Activated T-helper 1 cell treated with anti-CD3 and anti-CD28 coated beads, Interleukin-2, amount 50 U/mL, for 16 hours (primary cell): ENCODE results near the gene MEF2A.

ENCODE experiments used
- DNase-seq, 2 donors: peaks; one replicate each; pipeline ENCODE4 v3.0.0-alpha.2; 2020; ENCODE audit warnings: low read depth in 1 of 2, low spot score in 1 of 2

Gene MEF2A

GRCh38 chr15:99702895-99703602 is 137.3 kb downstream of the MEF2A start:
- DNase-seq = no peak

DNA sequence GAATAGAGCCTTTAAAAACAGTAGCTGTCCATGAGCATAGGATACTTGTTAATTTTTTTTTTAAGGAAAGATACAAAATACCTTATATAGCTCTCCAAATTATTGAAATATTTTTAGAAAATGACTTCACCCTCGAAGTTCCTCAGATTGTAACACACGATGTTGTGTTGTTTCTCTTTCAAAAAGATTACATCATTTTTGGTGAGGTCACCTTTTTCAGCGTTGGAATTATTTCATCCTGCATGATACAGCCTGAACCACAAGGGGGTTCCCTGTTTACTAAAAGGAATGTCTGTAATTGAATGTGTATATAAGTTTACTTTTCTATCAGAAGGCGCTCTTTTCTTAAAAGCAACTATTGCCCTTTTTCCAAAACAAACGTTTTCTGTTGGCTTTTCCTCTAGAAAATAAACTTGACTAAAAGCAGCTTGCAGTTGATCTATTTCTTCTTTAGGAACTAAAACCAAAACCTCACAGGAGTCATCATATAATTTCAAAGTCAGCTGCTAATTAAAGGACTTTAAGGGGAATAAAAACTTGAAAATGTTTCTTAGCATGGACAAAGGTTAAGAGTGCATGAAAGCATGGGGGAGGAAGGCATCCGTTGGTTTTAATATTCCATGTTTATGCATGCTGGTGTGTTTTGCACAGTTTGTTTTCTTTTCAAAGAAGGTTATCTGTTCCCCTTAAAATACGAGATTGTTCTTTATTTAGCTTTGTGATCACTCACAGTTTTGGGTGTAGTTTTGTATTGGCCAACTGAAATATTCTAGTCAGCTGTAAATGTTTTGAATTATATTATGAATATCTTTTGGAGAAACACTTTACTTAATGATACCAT is 138.0 kb downstream of the MEF2A start:
- DNase-seq = no peak

DNA sequence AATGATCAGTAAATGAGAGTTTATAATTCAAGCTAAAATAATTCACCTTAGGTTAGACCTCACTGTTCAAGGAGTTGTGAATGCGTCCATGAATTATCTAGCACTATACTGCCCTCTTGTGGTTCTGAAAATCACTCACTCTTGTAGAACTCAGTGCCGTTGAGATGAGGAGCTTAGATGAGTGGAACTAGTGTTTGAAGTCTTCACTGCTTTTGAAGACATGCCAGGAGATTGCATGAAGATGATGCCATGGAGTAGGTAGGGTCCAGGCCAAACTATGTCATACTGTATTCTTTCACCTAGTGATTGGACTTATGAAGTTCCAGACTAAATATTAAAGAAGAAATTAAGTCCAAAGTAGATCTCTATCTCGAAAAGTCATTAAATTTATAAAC is 138.7 kb downstream of the MEF2A start:
- DNase-seq = no peak

- DNase-seq = no peak
Measured at GRCh38 chr15:99706557-99707303, 140.9 kb downstream of the MEF2A start.

- no peak for DNase-seq
Measured at GRCh38 chr15:99707473-99708270, 141.9 kb downstream of the MEF2A start.

DNA sequence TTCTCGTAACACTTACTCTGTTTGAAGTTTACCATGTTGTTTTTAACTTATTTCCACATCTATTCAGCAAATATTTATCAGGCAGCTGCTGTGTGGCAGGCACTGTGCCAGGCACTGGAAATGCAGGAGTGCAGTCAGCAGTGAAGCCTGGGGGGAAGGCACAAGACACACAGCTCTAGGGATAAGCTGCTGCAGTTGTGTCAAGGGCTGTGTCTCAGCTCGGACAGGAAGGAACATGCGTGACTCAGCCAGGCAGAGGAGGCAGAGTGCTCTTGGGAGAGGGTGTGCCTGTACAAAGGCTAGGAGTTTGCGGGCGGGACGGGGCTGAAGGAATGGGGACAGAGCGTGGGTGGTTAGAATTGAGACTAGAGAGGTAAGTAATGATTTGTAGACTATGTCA is 142.8 kb downstream of the MEF2A start:
- no peak for DNase-seq

DNA sequence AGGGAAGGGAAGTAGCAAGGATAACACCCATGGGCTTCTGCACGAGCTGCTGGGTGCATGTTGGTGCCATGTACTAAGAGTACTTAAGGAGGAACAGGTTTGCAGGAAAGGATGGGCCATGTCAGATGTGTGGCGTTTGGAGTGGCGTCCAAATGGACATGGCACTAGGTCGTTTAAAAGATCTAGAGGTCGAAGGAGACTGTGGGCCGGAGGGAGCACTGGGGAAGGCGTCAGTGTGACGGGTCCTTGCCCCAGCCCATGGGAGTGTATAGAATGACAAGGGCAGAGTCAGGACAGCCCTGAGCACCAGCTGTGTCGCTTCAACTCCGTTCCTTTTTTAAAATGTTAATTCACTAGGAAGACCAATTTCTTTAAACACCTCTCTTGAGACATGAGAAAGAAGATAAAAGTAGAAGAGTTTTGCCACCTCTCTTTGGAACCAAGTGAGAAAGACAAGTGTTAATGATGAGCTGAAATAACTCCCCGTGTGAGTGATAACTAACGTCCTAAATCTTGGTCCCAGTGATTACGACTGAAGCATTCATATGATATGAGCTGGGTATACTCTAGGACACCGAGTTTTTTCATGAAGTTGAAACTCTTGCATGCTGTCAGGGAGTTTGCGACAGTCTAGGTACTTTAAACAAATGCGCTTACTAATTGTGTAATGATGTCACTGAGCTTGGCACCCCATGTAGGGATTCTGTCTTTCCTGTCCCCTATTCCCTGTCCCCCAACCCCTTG is 143.6 kb downstream of the MEF2A start:
- DNase-seq = no peak

- DNase-seq = no peak
Measured at GRCh38 chr15:99711625-99712024, 145.8 kb downstream of the MEF2A start.

GRCh38 chr15:99712415-99712814 is 146.6 kb downstream of the MEF2A start:
- no peak for DNase-seq

DNA sequence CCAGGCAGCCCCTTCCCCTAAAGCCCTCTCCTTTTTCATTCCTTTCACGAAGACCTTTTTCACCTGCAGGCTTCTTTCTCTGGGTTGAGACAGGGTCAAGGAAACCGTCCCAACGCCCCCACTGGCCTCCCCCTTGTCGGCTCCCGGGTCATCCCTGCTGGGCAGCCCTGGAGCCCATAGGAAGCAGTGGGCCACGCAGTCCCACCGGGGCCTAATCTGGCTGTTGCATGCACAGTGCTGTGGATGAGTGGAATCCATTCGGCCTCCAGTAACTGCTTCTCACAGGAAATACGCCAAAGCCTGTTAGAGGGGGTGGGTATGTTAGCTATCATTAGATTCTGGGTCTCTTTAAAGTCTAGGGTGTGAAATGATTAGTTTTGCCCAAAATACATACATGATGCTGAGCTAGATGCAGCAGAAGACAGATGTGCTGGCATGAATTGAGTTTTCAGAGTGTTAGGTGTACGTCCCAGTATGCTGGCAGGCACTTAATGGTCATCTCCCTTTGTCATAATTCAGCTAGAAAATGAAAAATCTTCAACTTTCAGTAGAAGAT is 150.8 kb downstream of the MEF2A start:
- DNase-seq = no peak

- DNase-seq = no peak
Measured at GRCh38 chr15:99717161-99718009, 151.6 kb downstream of the MEF2A start.

DNA sequence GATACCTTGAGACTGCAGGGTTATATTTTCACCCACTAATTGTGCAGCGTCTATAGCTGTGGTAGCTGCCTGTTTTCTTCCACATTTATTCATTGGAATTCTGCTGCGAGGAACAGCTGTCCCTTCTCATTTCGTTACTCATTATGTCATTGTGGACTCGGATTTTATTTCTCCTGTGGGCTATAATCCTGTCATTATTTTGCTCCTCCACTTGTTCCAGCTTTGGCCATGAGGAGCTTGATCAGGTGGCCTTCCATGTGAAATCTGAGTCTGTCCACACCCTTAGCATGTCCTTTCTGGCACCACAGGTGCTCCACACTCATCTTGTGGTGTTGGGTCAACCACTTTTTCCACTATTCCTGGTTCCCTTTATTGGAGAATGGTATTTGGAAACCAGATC is 152.6 kb downstream of the MEF2A start:
- no peak for DNase-seq

DNA sequence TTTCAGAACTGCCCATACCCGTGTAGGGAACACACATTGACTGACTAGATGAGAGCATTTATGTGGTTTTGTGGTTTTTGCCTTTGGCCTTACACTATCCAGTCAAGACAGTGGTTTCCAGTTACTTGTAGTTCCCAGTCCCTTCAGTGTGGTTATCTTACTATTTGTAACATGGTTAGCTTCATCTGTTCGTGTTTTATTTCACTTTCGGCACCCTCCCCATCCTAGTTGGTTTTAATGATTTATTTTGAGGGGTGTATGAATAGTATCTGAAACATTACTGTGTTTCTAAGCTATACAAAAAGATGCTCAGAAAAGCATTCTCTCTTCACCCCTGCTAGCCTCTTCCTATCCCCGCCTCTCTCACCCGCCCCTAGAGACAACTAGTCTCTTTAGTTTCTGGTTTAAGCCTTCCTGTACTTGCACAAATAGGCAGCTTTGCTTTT is 153.3 kb downstream of the MEF2A start:
- DNase-seq = no peak

DNA sequence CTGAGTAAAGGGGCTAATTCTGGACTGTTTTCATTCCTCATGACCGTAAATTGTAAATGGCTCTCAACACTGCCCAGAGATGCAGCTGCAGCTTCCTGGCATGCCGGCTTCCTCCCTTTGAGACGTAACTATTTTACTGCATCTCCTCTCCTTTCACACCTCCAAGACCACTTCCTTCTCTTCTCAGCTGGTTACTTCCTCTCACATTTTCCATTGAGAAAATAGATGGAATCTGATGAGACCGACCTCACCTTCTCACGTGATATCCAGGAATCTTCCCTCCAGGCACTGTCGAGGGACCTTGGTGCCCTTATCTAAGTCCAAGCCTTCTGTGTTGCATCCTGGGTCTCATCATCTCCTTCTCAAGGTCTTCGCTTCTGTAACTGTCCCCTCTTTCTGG is 154.7 kb downstream of the MEF2A start:
- DNase-seq = no peak

DNA sequence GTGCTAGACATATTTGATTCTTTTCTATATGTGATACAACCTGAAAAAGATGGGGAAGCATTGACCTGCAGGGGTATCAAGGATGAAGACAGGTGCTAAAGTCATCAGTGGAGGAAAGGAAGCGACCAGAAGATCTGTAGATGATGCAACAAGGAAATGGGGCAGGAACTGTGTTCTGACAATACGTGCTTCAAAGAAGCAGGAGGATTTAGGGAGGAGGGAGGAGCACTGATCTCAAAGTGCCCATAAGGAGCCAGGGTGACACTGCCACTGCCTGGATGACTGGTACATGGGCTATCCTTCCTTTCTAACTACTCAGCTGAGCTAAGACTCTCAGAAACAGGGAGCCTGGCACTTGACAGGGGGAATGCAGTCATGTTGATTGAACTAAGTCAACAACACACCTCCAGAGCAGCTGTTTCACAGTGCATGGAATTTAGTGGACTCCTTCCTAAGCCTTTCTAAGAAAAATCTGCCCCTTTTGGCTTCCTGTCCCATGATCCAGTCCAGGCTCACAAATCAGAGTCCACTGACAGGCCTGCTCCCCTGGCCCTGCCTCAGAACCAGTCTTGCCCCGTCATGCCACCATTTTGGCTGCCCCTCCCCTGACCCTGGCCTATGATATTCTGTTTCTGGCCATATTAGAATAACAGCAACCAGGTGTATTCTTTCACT is 155.5 kb downstream of the MEF2A start:
- no peak for DNase-seq

DNA sequence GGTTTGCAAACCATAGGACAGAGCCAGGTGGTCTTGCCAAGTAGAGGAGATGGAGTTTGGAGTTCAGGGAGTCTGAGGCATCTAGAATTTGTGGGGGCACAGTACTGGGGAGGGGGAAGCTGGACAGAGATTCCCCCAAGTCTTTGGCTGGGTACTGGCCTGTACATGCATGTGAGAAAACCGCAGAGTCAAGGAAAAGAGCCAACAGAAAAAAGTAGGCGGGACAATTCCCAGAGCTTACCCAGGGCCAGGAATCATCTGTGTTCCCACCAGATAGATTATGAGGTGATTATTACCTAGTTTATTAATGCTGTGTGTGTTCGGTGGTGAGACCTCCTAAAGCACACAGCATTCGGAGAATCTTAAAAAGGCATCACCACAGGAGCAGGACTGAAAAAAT is 156.1 kb downstream of the MEF2A start:
- DNase-seq = no peak

- DNase-seq = no peak
Measured at GRCh38 chr15:99722406-99722805, 156.6 kb downstream of the MEF2A start.

DNA sequence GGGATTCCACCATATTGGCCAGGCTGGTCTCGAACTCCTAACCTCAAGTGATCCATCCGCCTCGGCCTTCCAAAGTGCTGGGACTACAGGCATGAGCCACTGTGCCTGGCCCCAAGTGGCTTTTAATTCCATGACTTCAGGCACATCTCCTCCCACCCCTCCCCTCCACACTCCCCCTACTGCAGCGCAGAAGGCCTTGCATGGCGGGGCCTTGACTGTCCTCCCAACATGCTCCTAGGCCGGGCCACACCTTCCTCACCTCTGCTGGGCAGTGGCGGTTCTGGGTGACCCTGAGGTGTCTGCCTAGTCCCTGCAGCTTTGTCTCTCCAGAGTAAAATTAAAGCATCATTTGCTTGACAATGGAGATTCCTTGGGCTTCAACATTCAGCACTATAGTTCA is 160.5 kb downstream of the MEF2A start:
- no peak for DNase-seq

GRCh38 chr15:99727330-99727729 is 161.5 kb downstream of the MEF2A start:
- DNase-seq = no peak
